KMS-11 (cell line): ENCODE data around the gene GPR26.

Experiments
- H2AFZ ChIP-seq: fragments of 200-600 bp; sonication (generic); 2 replicates; pipeline ENCODE4 v1.6.1; 2016; ENCODE audit warnings: antibody characterized with exemption, mixed run types, low read depth
- H3K27ac ChIP-seq: fragments of 200-600 bp; sonication (generic); 2 replicates; pipeline ENCODE4 v1.6.1; 2016; ENCODE audit warnings: mild to moderate bottlenecking, mixed run types
- H3K27me3 ChIP-seq: fragments of 200-600 bp; sonication (generic); 2 replicates; pipeline ENCODE4 v1.6.1; 2017; ENCODE audit warnings: mild to moderate bottlenecking, low read depth, mixed run types, moderate library complexity; ENCODE audit not compliant: insufficient read depth
- H3K36me3 ChIP-seq: fragments of 200-600 bp; sonication (generic); 2 replicates; pipeline ENCODE4 v1.6.1; 2017; ENCODE audit warnings: mild to moderate bottlenecking, mixed run types; ENCODE audit not compliant: insufficient read depth
- H3K4me1 ChIP-seq: fragments of 200-600 bp; sonication (generic); 2 replicates; pipeline ENCODE4 v1.6.1; 2016; ENCODE audit warnings: mild to moderate bottlenecking, low read depth, mixed run types; ENCODE audit not compliant: poor library complexity, severe bottlenecking
- H3K4me2 ChIP-seq: fragments of 200-600 bp; sonication (generic); 2 replicates; pipeline ENCODE4 v1.7.0; 2016; ENCODE audit warnings: mild to moderate bottlenecking, mixed run types
- H3K4me3 ChIP-seq: fragments of 200-600 bp; sonication (generic); IDR thresholded peaks from 2 replicates; pipeline ENCODE4 v1.6.1; 2017; ENCODE audit warnings: low read depth, low read length, mixed read lengths; ENCODE audit not compliant: insufficient read depth
- H3K79me2 ChIP-seq: fragments of 200-600 bp; sonication (generic); 2 replicates; pipeline ENCODE4 v1.6.1; 2016; ENCODE audit warnings: low read depth, mixed run types; ENCODE audit not compliant: insufficient read depth
- H3K9ac ChIP-seq: fragments of 200-600 bp; sonication (generic); 2 replicates; pipeline ENCODE4 v1.6.1; 2016; ENCODE audit warnings: mild to moderate bottlenecking, mixed run types
- H4K20me1 ChIP-seq: fragments of 200-600 bp; sonication (generic); 2 replicates; pipeline ENCODE4 v1.6.1; 2016; ENCODE audit warnings: mild to moderate bottlenecking, mixed run types; ENCODE audit not compliant: insufficient read depth
- TF ChIP-seq, protein P1 (sequence below): fragments of 200-600 bp; sonication (generic); conservative IDR thresholded peaks from 2 replicates; pipeline ENCODE4 v1.6.1; 2017; ENCODE audit warnings: low read depth, mild to moderate bottlenecking, antibody characterized with exemption, low read length, moderate library complexity, mixed read lengths

The GPR26 gene

DNA sequence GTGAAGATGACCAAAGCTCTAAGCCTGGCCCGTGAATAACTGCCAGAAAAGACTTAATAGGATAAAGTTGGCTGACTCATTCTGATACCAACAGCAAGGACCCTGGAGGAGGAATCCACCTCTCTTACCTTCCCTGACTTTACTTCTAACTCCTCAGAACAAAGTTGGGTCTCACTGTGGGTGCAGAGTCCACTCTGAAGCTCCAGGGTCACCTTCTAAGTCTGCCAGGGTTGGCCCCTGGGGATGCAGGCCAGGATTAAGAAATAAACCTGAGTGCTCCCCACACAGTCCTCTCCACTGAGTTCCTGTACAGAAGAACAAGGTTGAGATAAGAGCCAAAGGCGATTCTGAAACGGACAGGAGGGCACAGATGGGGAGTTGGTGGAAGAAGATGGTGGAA, 54.4 kb downstream of the GPR26 start:
- H3K27me3 ChIP-seq: no peaks in the 10 kb centered on the region
- no peaks in the 10 kb centered on the region for H3K4me1 ChIP-seq
- H3K36me3 ChIP-seq: no peaks in the 10 kb centered on the region
- H4K20me1 ChIP-seq: no peaks in the 10 kb centered on the region
- no peaks in the 10 kb centered on the region for H3K79me2 ChIP-seq
- TF ChIP-seq, protein P1, sequence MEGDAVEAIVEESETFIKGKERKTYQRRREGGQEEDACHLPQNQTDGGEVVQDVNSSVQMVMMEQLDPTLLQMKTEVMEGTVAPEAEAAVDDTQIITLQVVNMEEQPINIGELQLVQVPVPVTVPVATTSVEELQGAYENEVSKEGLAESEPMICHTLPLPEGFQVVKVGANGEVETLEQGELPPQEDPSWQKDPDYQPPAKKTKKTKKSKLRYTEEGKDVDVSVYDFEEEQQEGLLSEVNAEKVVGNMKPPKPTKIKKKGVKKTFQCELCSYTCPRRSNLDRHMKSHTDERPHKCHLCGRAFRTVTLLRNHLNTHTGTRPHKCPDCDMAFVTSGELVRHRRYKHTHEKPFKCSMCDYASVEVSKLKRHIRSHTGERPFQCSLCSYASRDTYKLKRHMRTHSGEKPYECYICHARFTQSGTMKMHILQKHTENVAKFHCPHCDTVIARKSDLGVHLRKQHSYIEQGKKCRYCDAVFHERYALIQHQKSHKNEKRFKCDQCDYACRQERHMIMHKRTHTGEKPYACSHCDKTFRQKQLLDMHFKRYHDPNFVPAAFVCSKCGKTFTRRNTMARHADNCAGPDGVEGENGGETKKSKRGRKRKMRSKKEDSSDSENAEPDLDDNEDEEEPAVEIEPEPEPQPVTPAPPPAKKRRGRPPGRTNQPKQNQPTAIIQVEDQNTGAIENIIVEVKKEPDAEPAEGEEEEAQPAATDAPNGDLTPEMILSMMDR: no peak
- H2AFZ ChIP-seq: no peak overlapping the region
- no peak overlapping the region for H3K4me2 ChIP-seq
- H3K27ac ChIP-seq: no peak overlapping the region
- H3K9ac ChIP-seq: no peak overlapping the region
- no peak overlapping the region for H3K4me3 ChIP-seq

DNA sequence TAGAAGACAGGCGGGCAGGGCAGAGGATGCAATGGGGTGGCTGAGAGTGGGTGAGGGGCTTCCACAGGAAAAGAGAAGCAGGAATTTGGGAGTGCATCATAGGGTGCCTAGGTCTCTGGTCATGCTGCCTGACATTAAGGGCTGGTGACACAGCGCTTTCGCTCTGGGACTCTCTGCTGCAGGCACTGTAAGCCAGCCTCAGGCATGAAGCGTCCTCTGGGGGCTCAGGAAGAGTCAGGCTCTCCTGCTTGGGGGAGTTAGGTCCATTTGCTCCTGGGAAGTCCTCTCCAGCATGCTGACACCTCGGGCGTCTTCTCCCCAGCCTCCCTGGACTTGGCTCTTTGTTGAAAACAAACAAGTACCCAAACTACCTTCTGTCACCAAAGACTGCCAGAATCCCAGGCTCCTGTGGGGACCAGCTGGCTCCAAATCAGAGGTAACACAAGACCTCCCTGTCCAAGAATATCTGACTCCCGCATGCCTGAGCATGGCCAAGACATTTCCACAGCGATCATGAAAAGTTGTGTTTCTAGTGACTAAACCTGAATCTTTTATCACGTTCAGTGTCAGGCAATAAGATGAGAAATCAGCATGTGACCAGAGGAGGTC, 55.4 kb downstream of the GPR26 start:
- TF ChIP-seq, protein P1: no peak
- Histone ChIP-seq H3K27ac (no peak overlapping the region), H3K27me3 (no peaks in the 10 kb centered on the region), H3K36me3 (no peaks in the 10 kb centered on the region), H3K79me2 (no peaks in the 10 kb centered on the region), H3K4me2 (no peak overlapping the region), H3K4me3 (no peak overlapping the region), H3K9ac (no peak overlapping the region), H2AFZ (no peak overlapping the region), H4K20me1 (no peaks in the 10 kb centered on the region), H3K4me1 (no peaks in the 10 kb centered on the region)

DNA sequence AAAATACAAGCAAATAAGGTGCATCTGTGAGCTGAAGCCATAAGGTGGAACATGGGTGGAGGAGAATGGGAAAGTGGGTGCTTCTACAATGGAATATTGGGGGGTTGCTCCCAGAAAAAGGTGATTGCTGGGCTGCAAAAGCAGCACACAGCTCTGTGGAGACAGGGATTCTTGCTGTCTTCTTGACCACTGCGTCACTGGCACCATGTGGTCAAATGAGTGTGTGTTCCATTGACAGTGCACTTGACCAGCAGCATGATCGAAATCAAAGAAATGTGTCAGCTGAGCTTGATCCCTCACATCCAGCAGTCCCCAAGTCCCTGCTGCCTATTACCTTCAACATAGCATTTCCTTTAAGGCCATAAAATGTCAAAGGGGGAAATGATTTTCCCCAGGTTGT, 56.2 kb downstream of the GPR26 start:
- Histone ChIP-seq H3K4me1 (no peaks in the 10 kb centered on the region), H3K27me3 (no peaks in the 10 kb centered on the region), H2AFZ (no peak overlapping the region)

DNA sequence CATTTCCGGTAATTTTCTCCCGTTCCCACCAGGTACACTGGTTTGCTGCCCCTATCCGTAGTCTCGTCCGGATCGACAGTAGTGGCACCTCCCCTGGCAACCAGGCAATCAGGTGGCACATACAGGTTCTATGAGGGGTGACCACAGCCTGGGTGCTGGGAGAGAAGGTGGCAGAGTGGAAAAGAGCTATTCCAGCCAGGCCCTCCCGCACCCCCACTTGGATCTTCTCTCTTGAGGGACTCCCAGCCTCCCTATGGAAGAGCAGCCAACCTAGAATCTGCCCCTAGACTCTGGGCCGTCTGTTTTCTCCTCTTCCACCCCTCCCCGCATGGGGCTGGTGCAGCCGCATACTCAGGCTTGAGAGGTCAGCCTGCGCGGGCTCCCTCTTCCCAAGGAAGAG, 58.6 kb downstream of the GPR26 start:
- no peaks in the 10 kb centered on the region for H3K27me3 ChIP-seq

More for the DNA sequence above, 56.2 kb downstream of the GPR26 start:
- Histone ChIP-seq H3K4me2 (no peak overlapping the region), H3K4me3 (no peak overlapping the region), H3K79me2 (no peaks in the 10 kb centered on the region), H4K20me1 (no peaks in the 10 kb centered on the region), H3K36me3 (no peaks in the 10 kb centered on the region), H3K9ac (no peak overlapping the region), H3K27ac (no peak overlapping the region)
- TF ChIP-seq, protein P1: no peak

More for the DNA sequence above, 58.6 kb downstream of the GPR26 start:
- Histone ChIP-seq H3K36me3 (no peaks in the 10 kb centered on the region), H3K4me1 (no peaks in the 10 kb centered on the region), H3K4me2 (no peak overlapping the region), H3K27ac (no peak overlapping the region), H3K79me2 (no peaks in the 10 kb centered on the region), H4K20me1 (no peaks in the 10 kb centered on the region), H2AFZ (no peak overlapping the region), H3K4me3 (no peak overlapping the region), H3K9ac (no peak overlapping the region)
- TF ChIP-seq, protein P1: no peak
